MCF 10A (cell line): Measurements from ENCODE around the gene PLPP3. TPM values are rescaled to one million over a fixed set of nuclear protein-coding genes. Genes with fewer than 3 reads are reported as not detected.

Experiments
- BruUV-seq: library from RNA; stranded (reverse); fragments of 400-500 nt; replicated peaks from 2 replicates; lab custom pipeline; 2021; lab: Mats Ljungman, UMichigan
- CTCF ChIA-PET: fragments of 300-600 bp; sonication (Branson Sonifier 250); formaldehyde crosslinking; extraction: SDS; loops from one replicate; lab custom pipeline; 2021; ENCODE audit warnings: antibody characterized with exemption, inconsistent platforms; lab: Yijun Ruan, JAX
- POLR2A ChIA-PET: fragments of 300-600, 350-650 bp; sonication (Branson Sonifier 250); formaldehyde crosslinking; extraction: SDS; loops from one replicate; lab custom pipeline; 2020; ENCODE audit warnings: antibody characterized with exemption, inconsistent platforms; lab: Yijun Ruan, JAX
- DNase-seq: peaks from one replicate; pipeline ENCODE4 v3.0.0-alpha.2; 2018; ENCODE audit not compliant: unreplicated experiment
- H3K27ac Mint-ChIP-seq: one replicate; pipeline ENCODE4 v1.8.0; 2022; ENCODE audit warnings: mild to moderate bottlenecking, low read depth, mixed read lengths; ENCODE audit not compliant: unreplicated experiment
- H3K27me3 Mint-ChIP-seq: one replicate; pipeline ENCODE4 v1.8.0; 2022; ENCODE audit warnings: mixed read lengths; ENCODE audit not compliant: insufficient read depth, unreplicated experiment
- H3K36me3 Mint-ChIP-seq: one replicate; pipeline ENCODE4 v1.8.0; 2022; ENCODE audit warnings: mild to moderate bottlenecking, moderate library complexity, mixed read lengths; ENCODE audit not compliant: insufficient read depth, unreplicated experiment
- H3K4me1 Mint-ChIP-seq: one replicate; pipeline ENCODE4 v1.8.0; 2022; ENCODE audit warnings: mixed read lengths; ENCODE audit not compliant: insufficient read depth, unreplicated experiment
- H3K4me3 Mint-ChIP-seq: one replicate; pipeline ENCODE4 v1.8.0; 2022; ENCODE audit warnings: mild to moderate bottlenecking, moderate library complexity, mixed read lengths; ENCODE audit not compliant: unreplicated experiment
- H3K9me3 Mint-ChIP-seq: one replicate; pipeline ENCODE4 v1.8.0; 2022; ENCODE audit warnings: mixed read lengths; ENCODE audit not compliant: unreplicated experiment
- CTCF ChIP-seq: fragments of 200-600 bp; IDR thresholded peaks from one replicate; pipeline ENCODE4 v1.8.0; 2022; ENCODE audit warnings: antibody characterized with exemption, mild to moderate bottlenecking; ENCODE audit not compliant: unreplicated experiment
- intact Hi-C: fragments of 100-400 bp; cut with micrococcal nuclease; formaldehyde crosslinking; loops from 2 replicates; pipeline ENCODE4 v1.14.1; 2022
- total RNA-seq: library from RNA; stranded (reverse); gene quantifications from 2 replicates; pipeline ENCODE4 v1.2.3, GENCODE V29; 2022

PLPP3 gene
- total RNA-seq, 1 experiment from 2014 or later = 0.84 TPM

GRCh38 chr1:56571448-56571847 is 7.9 kb downstream of the PLPP3 start:
- no peak overlapping the region for H3K27ac Mint-ChIP-seq
- intact Hi-C loops = no loop called here

GRCh38 chr1:56570924-56571372 is 8.4 kb downstream of the PLPP3 start:
- no peak for TF ChIP-seq CTCF
- H3K36me3 Mint-ChIP-seq = no peaks in the 10 kb centered on the region
- intact Hi-C loops = no loop called here
- BruUV-seq = no TSS peak
- CTCF ChIA-PET = interaction anchor here (0.7 to 2.6 kb wide), 4 partner anchors 14 to 1287 kb away, joined by 3 to 8 read pairs (median 4); no protein-coding TSS in a partner anchor
- peaks cover 6% of the 10 kb centered on the region for H3K4me1 Mint-ChIP-seq
- H3K27me3 Mint-ChIP-seq = no peaks in the 10 kb centered on the region
- H3K27ac Mint-ChIP-seq = no peak overlapping the region
- no peak for DNase-seq
- no peaks in the 10 kb centered on the region for H3K9me3 Mint-ChIP-seq
- POLR2A ChIA-PET = no interaction called here
- H3K4me3 Mint-ChIP-seq = no peak overlapping the region

More at GRCh38 chr1:56571448-56571847, 7.9 kb downstream of the PLPP3 start:
- Mint-ChIP-seq H3K36me3 (no peaks in the 10 kb centered on the region), H3K9me3 (no peaks in the 10 kb centered on the region), H3K27me3 (no peaks in the 10 kb centered on the region), H3K4me3 (no peak overlapping the region), H3K4me1 (peaks cover 6% of the 10 kb centered on the region)
- BruUV-seq = no TSS peak
- ChIA-PET POLR2A (no interaction called here), CTCF (interaction anchor here (0.7 to 2.6 kb wide), 4 partner anchors 14 to 1287 kb away, joined by 3 to 8 read pairs (median 4); no protein-coding TSS in a partner anchor)
- no peak for DNase-seq
- TF ChIP-seq CTCF = no peak

GRCh38 chr1:56569661-56570060 is 9.7 kb downstream of the PLPP3 start:
- ChIA-PET POLR2A (no interaction called here), CTCF (interaction anchor here (0.7 to 1.1 kb wide), 3 partner anchors 82 to 1285 kb away, joined by 3 to 4 read pairs (median 3); no protein-coding TSS in a partner anchor)
- Mint-ChIP-seq H3K27me3 (no peaks in the 10 kb centered on the region), H3K9me3 (no peaks in the 10 kb centered on the region), H3K4me1 (peaks cover 6% of the 10 kb centered on the region), H3K4me3 (no peak overlapping the region), H3K36me3 (no peaks in the 10 kb centered on the region), H3K27ac (no peak overlapping the region)
- BruUV-seq = no TSS peak
- no peak for TF ChIP-seq CTCF
- intact Hi-C loops = no loop called here
- DNase-seq = peak; percentile 51

GRCh38 chr1:56566994-56567393 is 12.4 kb downstream of the PLPP3 start:
- BruUV-seq = no TSS peak
- Mint-ChIP-seq H3K9me3 (no peaks in the 10 kb centered on the region), H3K4me3 (no peak overlapping the region), H3K4me1 (peaks cover 6% of the 10 kb centered on the region), H3K27ac (no peak overlapping the region), H3K36me3 (no peaks in the 10 kb centered on the region), H3K27me3 (no peaks in the 10 kb centered on the region)
- POLR2A ChIA-PET = interaction anchor here (0.5 kb wide), 1 partner anchor 1191 kb away, joined by 3 read pairs; no protein-coding TSS in a partner anchor
- no peak for TF ChIP-seq CTCF
- intact Hi-C loops = no loop called here
- CTCF ChIA-PET = no interaction called here
- no peak for DNase-seq
